Activated T-helper 9 cell treated with anti-CD3 and anti-CD28 coated beads, Interleukin-2, amount 50 U/mL, for 16 hours (primary cell): ENCODE data around the gene GOLGA8S.
"Not testable (repeated sequence)": the region's sequence is repeated elsewhere in the genome, so short reads cannot be mapped to it uniquely, and the experiment has no call there.

ENCODE experiments used
- DNase-seq: peaks from one replicate; pipeline ENCODE4 v3.0.0-alpha.2; 2020; ENCODE audit warnings: low read depth

Gene GOLGA8S

DNA sequence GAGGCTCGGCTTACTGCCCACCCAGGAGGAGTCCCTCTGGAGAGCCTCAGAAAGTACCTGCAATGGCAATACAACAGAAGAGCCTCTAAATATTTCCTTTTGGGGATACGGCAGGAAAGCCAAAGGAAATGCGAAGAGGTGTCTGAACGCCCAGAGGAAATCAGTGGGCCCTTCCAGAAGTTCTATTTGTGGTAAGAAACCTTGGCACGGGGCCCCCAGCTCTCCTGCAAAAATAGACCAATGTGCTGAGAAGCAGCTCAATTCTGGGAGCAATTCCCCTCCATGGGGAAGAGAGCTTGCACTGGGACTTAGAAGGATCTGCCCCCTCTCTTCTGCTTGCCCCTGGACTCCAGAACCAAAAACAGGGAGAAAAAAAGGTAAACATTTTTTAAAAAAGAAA is 44.7 kb downstream of the GOLGA8S start:
- DNase-seq, result not testable (repeated sequence)

DNA sequence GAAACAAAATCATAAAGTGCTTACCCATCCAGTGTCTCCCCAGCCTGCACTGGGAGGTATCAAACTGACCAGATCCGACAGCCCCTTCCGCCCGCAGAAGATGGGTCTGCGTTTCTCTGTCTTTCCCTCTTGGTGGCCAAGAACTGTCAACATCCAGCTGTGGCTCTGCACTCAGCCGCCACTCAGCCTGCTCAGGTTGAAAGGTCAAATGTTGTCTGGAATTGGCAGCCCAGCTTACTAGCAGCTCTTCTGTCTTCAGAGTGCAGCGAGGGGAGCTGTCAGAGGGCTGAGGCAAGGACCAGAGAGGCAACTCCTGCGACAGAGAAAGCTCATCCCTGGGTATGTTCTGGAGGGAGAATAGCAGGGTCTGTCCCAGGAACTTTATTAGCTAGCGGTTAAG is 47.1 kb downstream of the GOLGA8S start:
- DNase-seq, result no peak

DNA sequence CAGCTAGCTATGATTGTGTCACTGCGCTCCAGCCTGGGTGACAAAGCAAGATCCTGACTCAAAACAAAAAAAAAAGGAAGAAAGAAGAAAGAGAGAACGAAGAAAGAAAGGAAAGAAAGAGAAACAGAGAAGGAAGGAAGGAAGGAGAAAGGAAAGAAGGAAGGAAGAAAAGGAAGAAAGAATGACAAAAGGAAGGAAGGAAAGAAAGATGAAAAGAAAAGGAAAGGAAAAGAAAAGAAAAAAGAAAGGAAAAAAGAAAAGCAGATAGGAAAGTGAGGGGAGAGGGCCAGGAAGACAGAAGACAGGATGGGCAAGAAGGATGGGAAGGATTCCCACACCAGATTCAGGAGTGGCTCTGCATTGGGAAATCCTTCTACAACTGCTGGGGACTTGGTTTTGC is 47.6 kb downstream of the GOLGA8S start:
- DNase-seq, result no peak

DNA sequence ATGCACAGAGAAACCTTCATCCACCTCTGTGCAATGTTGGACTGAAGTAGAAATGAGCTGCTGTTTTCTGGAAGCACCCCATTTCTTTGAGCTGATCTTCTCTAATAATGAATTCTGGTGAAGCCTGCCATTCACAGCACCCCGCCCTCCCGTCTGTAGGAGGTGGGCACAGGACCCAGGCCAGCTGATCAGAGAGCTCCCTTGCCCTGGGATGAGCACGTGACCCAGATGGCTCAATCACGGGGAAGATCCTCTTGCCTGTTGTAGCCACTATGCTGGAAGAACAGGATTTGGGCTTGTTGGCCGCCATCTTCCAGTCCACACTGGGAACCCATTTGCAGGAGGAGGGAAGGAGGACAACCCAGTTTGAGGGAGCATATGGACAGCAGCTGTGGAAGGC is 48.0 kb downstream of the GOLGA8S start:
- DNase-seq, result no peak

DNA sequence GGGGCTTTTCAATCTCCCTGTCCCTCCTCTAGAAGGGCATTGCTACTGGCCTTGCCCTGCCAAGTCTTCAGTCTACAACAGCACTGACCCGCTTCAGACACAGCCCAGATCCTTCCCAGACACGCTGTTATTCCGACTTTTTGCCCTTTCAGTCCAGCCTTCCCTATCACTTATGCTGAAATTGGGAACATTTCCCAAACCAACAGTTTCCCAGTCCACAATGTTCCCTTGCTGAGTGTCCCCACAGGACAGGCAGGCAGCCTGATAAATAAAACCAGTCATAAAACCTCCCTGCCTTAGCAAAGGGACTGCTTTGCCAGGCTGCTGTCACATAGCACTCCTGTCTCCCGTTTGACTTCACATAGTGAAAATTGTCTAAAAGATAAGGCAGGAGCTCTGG is 49.0 kb downstream of the GOLGA8S start:
- DNase-seq, result no peak

DNA sequence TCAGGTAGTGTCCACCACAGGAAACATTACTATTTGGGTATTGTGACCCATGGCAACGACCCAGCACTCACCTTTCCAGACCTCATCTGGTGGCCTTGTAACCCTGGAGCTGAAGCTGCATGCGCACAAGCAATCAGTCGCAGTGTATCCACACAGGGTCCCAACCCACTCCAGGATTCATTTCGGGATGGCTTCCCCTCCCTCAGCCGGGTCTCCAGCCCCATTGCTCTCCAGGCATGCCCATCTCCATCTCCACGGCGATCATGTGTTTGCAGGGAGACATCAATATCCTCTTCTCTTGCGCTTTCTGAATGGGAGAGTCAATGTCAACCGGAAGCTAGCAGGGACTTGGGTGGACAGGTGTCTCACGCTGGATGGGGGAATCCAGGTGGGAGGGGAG is 57.3 kb downstream of the GOLGA8S start:
- no peak for DNase-seq

DNA sequence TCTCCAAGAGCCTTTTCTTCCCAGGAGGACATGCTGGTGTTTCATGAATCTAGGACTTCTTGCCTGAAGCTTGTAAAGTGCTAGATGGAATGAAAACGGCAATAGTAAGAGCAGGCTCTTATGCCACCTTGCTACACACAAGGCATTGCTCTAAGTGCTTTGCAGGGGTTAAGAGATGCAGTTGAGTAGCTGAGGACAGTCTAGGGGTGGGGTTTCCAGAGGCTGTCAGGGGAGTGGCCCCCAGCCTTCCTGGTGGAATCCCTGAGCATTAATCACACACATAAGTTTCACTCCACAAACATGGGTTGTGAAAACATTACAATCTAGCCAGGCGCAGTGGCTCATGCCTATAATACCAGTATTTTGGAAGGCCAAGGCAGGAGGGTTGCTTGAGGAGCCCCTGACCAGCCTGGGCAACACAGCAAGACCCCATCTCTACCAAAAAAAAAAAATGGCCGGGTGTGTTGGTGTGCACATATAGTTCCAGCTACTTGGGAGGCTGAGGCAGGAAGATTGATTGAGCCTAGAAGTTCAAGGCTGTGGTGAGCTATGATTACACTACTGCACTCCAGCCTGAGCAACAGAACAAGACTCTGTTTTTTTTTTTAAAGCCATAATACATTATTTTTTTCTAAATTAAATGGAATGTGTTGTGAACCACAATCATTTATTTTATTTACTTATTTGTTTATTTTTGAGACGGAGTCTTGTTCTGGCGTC is 58.5 kb downstream of the GOLGA8S start:
- not testable (repeated sequence) for DNase-seq
